ENCODE measurements around the gene RNF41. TPM values are rescaled to one million over a fixed set of nuclear protein-coding genes. Genes with fewer than 3 reads are reported as not detected.

The RNF41 gene
- total and polyA plus RNA-seq, 2 of the 13 experiments (the other 11 are each of a cell fraction or from before 2014, with no cell fraction given): 27.1 to 39.4 TPM

GRCh38 chr12:56237552-56237951, 15.8 kb upstream of the RNF41 start:
- CTCF ChIA-PET (ENCODE audit: low intra/inter-chr PET ratio, low total read pairs): no interaction called here
- FAIRE-seq: no peak

DNA sequence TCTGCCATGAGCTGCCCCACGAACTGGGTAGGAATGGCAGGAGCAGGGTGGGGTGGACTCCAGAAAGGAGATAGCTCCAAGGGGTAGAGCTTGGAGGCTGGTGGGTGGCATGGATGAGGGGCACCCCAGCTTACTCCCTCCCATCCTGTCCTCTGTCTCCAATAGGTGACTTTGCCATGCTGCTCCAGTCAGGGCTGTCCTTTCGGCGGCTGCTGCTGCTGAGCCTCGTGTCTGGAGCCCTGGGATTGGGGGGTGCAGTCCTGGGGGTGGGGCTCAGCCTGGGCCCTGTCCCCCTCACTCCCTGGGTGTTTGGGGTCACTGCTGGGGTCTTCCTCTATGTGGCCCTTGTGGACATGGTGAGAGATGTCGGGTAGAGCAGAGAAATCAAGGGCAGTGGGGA, 15.3 kb upstream of the RNF41 start:
- H3K4me3 ChIP-seq (replicated peaks in 1 of 3; ENCODE audit: insufficient read depth in 1 of 3, low read depth in 2 of 3, low read length in 3 of 3): no peak overlapping the region
- H3K4me1 ChIP-seq (ENCODE audit: insufficient read depth, low read length): peaks cover 12% of the 10 kb centered on the region
- ChIA-PET CTCF (ENCODE audit: low intra/inter-chr PET ratio, low total read pairs) (no interaction called here), POLR2A (interaction anchor here (1.3 to 1.9 kb wide), 2 partner anchors 15 to 21 kb away, joined by 3 to 9 read pairs; partner anchors contain the start of genes ANKRD52 and RNF41)
- H3K9me3 ChIP-seq (ENCODE audit: low read length): no peaks in the 10 kb centered on the region
- in situ Hi-C loops (cut with HindIII; ENCODE audit: extremely low pct_ligation_motif_present, low pct_unique_long_range_greater_than_20kb) (no loop called here), intact Hi-C loops (cut with micrococcal nuclease; ENCODE audit: unreplicated experiment) (no loop called here)
- H3K27me3 ChIP-seq (ENCODE audit: control insufficient read depth in 1 of 2, insufficient read depth in 2 of 2, low read length in 2 of 2): no peaks in the 10 kb centered on the region
- H3K79me2 ChIP-seq (ENCODE audit: insufficient read depth, low read length): peaks cover 6% of the 10 kb centered on the region
- H4K20me1 ChIP-seq (ENCODE audit: insufficient read depth, low read length): no peaks in the 10 kb centered on the region
- 75% methylated on average over 1 of the region's 5 CpGs for WGBS (ENCODE audit: low lambda C conversion rate)
- no peak overlapping the region for H2AFZ ChIP-seq (ENCODE audit: low read length)
- FAIRE-seq (no peak), DNase-seq (ENCODE audit: low spot score) (no peak), ATAC-seq (no peak)
- H3K4me2 ChIP-seq (ENCODE audit: low read depth, low read length): no peak overlapping the region
- no TSS peak for BruUV-seq (replicated peaks)
- no peak overlapping the region for H3K27ac ChIP-seq (ENCODE audit: extremely low read length, insufficient read depth, low read length)
- H3K36me3 ChIP-seq (replicated peaks in 1 of 2; ENCODE audit: control insufficient read depth in 1 of 2, insufficient read depth in 2 of 2, low read length in 2 of 2): peaks cover 7 to 23% of the 10 kb centered on the region in 2 experiments; a peak in 4 of 5 replicates
- no peak overlapping the region for H3K9ac ChIP-seq (ENCODE audit: insufficient read depth, low read depth, low read length)
- no peak for TF ChIP-seq NR1H2 (CRISPR knock-in tag; IDR thresholded peaks at IDR 0.05; ENCODE audit: borderline replicate concordance, low read depth)
- TF ChIP-seq ZBTB14 (CRISPR knock-in tag; IDR thresholded peaks at IDR 0.05): no peak
- peak in 1 of 2 experiments; percentile 47; a peak in 1 of 4 replicates for TF ChIP-seq POLR2A (IDR thresholded peaks at IDR 0.05; ENCODE audit: insufficient read depth in 1 of 2, low read depth in 2 of 2, low read length in 2 of 2)
- no peak for TF ChIP-seq ASH2L (IDR thresholded peaks at IDR 0.05; ENCODE audit: insufficient read length, low read depth, low read length)
- no peak for TF ChIP-seq SMC3 (IDR thresholded peaks at IDR 0.05; ENCODE audit: low read length)
- TF ChIP-seq ZNF709 (CRISPR knock-in tag; IDR thresholded peaks at IDR 0.05): no peak
- no peak for TF ChIP-seq SIX1 (CRISPR knock-in tag; IDR thresholded peaks at IDR 0.05; ENCODE audit: borderline replicate concordance)

More at GRCh38 chr12:56237552-56237951, 15.8 kb upstream of the RNF41 start:
- TF ChIP-seq TRAFD1 (CRISPR knock-in tag; IDR thresholded peaks at IDR 0.05; ENCODE audit: borderline replicate concordance) (no peak), RBFOX2 (IDR thresholded peaks at IDR 0.05; ENCODE audit: low read depth, low read length) (peak; percentile 50; the same call in 1 of the 2 replicates), ZNF557 (CRISPR knock-in tag; IDR thresholded peaks at IDR 0.05) (no peak), HNRNPL (IDR thresholded peaks at IDR 0.05; ENCODE audit: low read depth, low read length) (0 out of 2 replicates have a peak, but pooled peaks have one; percentile 24), AGO2 (optimal IDR thresholded peaks at IDR 0.05; ENCODE audit: low read depth, low read length) (peak; percentile 40)
- in situ Hi-C loops (cut with HindIII; ENCODE audit: extremely low pct_ligation_motif_present, low pct_unique_long_range_greater_than_20kb): no loop called here
- Histone ChIP-seq H4K20me1 (ENCODE audit: insufficient read depth, low read length) (no peaks in the 10 kb centered on the region), H3K27ac (ENCODE audit: extremely low read length, insufficient read depth, low read length) (no peak overlapping the region), H3K79me2 (ENCODE audit: insufficient read depth, low read length) (peaks cover 2% of the 10 kb centered on the region), H3K9ac (ENCODE audit: insufficient read depth, low read depth, low read length) (no peak overlapping the region), H3K27me3 (ENCODE audit: control insufficient read depth in 1 of 2, insufficient read depth in 2 of 2, low read length in 2 of 2) (no peaks in the 10 kb centered on the region), H3K9me3 (ENCODE audit: low read length) (no peaks in the 10 kb centered on the region), H3K4me2 (ENCODE audit: low read depth, low read length) (no peak overlapping the region), H2AFZ (ENCODE audit: low read length) (no peak overlapping the region), H3K36me3 (replicated peaks in 1 of 2; ENCODE audit: control insufficient read depth in 1 of 2, insufficient read depth in 2 of 2, low read length in 2 of 2) (peaks cover 8 to 24% of the 10 kb centered on the region in 2 experiments), H3K4me1 (ENCODE audit: insufficient read depth, low read length) (peaks cover 12% of the 10 kb centered on the region), H3K4me3 (replicated peaks in 1 of 3; ENCODE audit: insufficient read depth in 1 of 3, low read depth in 2 of 3, low read length in 3 of 3) (no peak overlapping the region)
- WGBS (ENCODE audit: low lambda C conversion rate): 98% methylated on average over 9 of the region's 11 CpGs
- POLR2A ChIA-PET: no interaction called here
- ATAC-seq: no peak; the same call in 2 of the 3 replicates
- BruUV-seq (replicated peaks): no TSS peak
- intact Hi-C loops (cut with micrococcal nuclease; ENCODE audit: unreplicated experiment): no loop called here
- DNase-seq (ENCODE audit: low spot score): no peak

Data from HepG2 (cell line).